Neural cell (in vitro differentiated cells): ENCODE results near the gene ACOX1. TPM values are rescaled to one million over a fixed set of nuclear protein-coding genes. Genes with fewer than 3 reads are reported as not detected.

Source experiments
- H2AFZ ChIP-seq: fragments of 200-600, 300-800 bp; sonication (generic), shearing (Covaris generic); 2 replicates; pipeline ENCODE4 v1.6.0; 2014; ENCODE audit warnings: low read depth, mild to moderate bottlenecking, antibody characterized with exemption, low read length, moderate library complexity
- H3F3A ChIP-seq: fragments of 200-600 bp; shearing (Covaris generic); 2 replicates; pipeline ENCODE4 v1.6.1; 2016; ENCODE audit warnings: mild to moderate bottlenecking, moderate library complexity, mixed read lengths, antibody characterized with exemption, low read length; ENCODE audit not compliant: insufficient read depth, poor library complexity, severe bottlenecking
- H3K27ac ChIP-seq: fragments of 200-600, 300-800 bp; sonication (generic), shearing (Covaris generic); 2 replicates; pipeline ENCODE4 v1.5.1; 2014; ENCODE audit warnings: mild to moderate bottlenecking, low read length, moderate library complexity
- H3K27me3 ChIP-seq: fragments of 300-800, 200-600 bp; sonication (generic), shearing (Covaris generic); 2 replicates; pipeline ENCODE4 v1.6.0; 2014; ENCODE audit warnings: mild to moderate bottlenecking, low read depth, low read length, moderate library complexity; ENCODE audit not compliant: insufficient read depth
- H3K36me3 ChIP-seq: fragments of 300-800, 200-600 bp; sonication (generic), shearing (Covaris generic); 2 replicates; pipeline ENCODE4 v1.5.1; 2014; ENCODE audit warnings: mild to moderate bottlenecking, antibody characterized with exemption, low read length, moderate library complexity; ENCODE audit not compliant: insufficient read depth
- H3K4me2 ChIP-seq: fragments of 300-800, 200-600 bp; sonication (generic), shearing (Covaris generic); 2 replicates; pipeline ENCODE4 v1.6.0; 2014; ENCODE audit warnings: mild to moderate bottlenecking, low read length
- H3K4me3 ChIP-seq: fragments of 300-800, 200-600 bp; sonication (generic), shearing (Covaris generic); 2 replicates; pipeline ENCODE4 v1.5.1; 2014; ENCODE audit warnings: mild to moderate bottlenecking, low read length, moderate library complexity
- H3K79me2 ChIP-seq: fragments of 200-600 bp; shearing (Covaris generic); replicated peaks from 2 replicates; pipeline ENCODE4 v1.6.0; 2014; ENCODE audit warnings: mild to moderate bottlenecking, low read length, moderate library complexity; ENCODE audit not compliant: insufficient read depth
- H3K9ac ChIP-seq: fragments of 300-800, 200-600 bp; sonication (generic), shearing (Covaris generic); 2 replicates; pipeline ENCODE4 v1.6.1; 2016; ENCODE audit warnings: mild to moderate bottlenecking, low read length, mixed read lengths
- H3K9me2 ChIP-seq: fragments of 200-600 bp; shearing (Covaris generic); 2 replicates; pipeline ENCODE4 v1.6.1; 2016; ENCODE audit warnings: mild to moderate bottlenecking, low read length, mixed read lengths; ENCODE audit not compliant: insufficient read depth
- H3K9me3 ChIP-seq: fragments of 200-600, 300-800 bp; sonication (generic), shearing (Covaris generic); 2 replicates; pipeline ENCODE4 v1.6.1; 2016; ENCODE audit warnings: mild to moderate bottlenecking, mixed run types, low read length, moderate library complexity, mixed read lengths
- H4K20me1 ChIP-seq: fragments of 200-600 bp; shearing (Covaris generic); 2 replicates; pipeline ENCODE4 v1.6.1; 2016; ENCODE audit warnings: mild to moderate bottlenecking, mixed run types; ENCODE audit not compliant: insufficient read depth
- EP300 ChIP-seq: fragments of 450-650 bp; conservative IDR thresholded peaks from 2 replicates; pipeline ENCODE4 v1.6.1; 2014; ENCODE audit warnings: antibody characterized with exemption, mild to moderate bottlenecking, moderate library complexity; ENCODE audit not compliant: poor library complexity, severe bottlenecking
- EZH2 ChIP-seq: fragments of 200-600, 300-800 bp; shearing (Covaris generic), sonication (generic); IDR thresholded peaks from 2 replicates; pipeline ENCODE4 v1.6.1; 2014; ENCODE audit warnings: antibody characterized with exemption, low read length, borderline replicate concordance, mild to moderate bottlenecking; ENCODE audit not compliant: insufficient read depth, poor library complexity, severe bottlenecking
- MXI1 ChIP-seq: fragments of 450-650 bp; conservative IDR thresholded peaks from 2 replicates; pipeline ENCODE4 v1.6.1; 2014; ENCODE audit warnings: antibody characterized with exemption, mild to moderate bottlenecking; ENCODE audit not compliant: poor library complexity, severe bottlenecking
- POLR2AphosphoS5 ChIP-seq: IDR thresholded peaks from 2 replicates; pipeline ENCODE4 v1.6.1; 2012
- RAD21 ChIP-seq: fragments of 450-650 bp; conservative IDR thresholded peaks from 2 replicates; pipeline ENCODE4 v1.6.1; 2014; ENCODE audit warnings: antibody characterized with exemption, mild to moderate bottlenecking, moderate library complexity
- SMC3 ChIP-seq: fragments of 450-650 bp; conservative IDR thresholded peaks from 2 replicates; pipeline ENCODE4 v1.6.1; 2014; ENCODE audit warnings: antibody characterized with exemption, mild to moderate bottlenecking, moderate library complexity; ENCODE audit not compliant: poor library complexity
- TAF1 ChIP-seq: IDR thresholded peaks from 2 replicates; pipeline ENCODE4 v1.6.1; 2012; ENCODE audit warnings: low read depth
- polyA plus RNA-seq: library from polyadenylated mRNA; depleted of rRNA; stranded (reverse); fragments of >200 nt; gene quantifications from 2 replicates; pipeline ENCODE4 v1.2.3, GENCODE V29; 2014
- TF ChIP-seq, protein P1 (sequence below): fragments of 450-650 bp; IDR thresholded peaks from 2 replicates; pipeline ENCODE4 v1.5.1; 2014; ENCODE audit warnings: antibody characterized with exemption, mild to moderate bottlenecking, moderate library complexity; ENCODE audit not compliant: poor library complexity, severe bottlenecking
- TF ChIP-seq, protein P2 (sequence below): IDR thresholded peaks from 2 replicates; pipeline ENCODE4 v1.6.1; 2012; ENCODE audit warnings: borderline replicate concordance

The ACOX1 gene
- polyA plus RNA-seq, 1 donor from 2014 or later = 31.2 TPM

DNA sequence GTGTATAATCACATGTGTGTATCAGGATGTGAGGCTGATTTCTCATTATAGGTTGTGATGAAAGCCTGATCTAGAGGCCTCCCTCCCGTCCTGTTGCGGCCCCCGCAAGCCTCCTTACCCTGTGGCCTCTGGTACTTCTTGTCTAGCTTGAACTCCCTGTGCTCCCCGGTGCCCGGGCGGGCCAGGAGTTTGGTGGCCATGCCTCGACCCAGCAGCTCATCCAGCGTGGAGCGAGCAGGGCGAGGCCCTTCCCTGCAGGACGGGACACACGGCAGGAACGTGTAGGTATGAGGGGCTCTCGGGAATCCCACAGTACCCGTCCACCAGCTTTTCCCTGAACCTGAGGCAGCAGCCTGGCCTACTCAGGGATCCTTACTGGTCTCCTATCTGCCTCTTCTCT is 53.1 kb downstream of the ACOX1 start:
- Histone ChIP-seq H3K27ac (no peak overlapping the region), H3F3A (no peaks in the 10 kb centered on the region), H4K20me1 (no peaks in the 10 kb centered on the region), H3K27me3 (no peaks in the 10 kb centered on the region), H3K9me2 (no peaks in the 10 kb centered on the region), H3K4me2 (no peak overlapping the region), H2AFZ (no peak overlapping the region), H3K4me3 (no peak overlapping the region), H3K9ac (no peak overlapping the region), H3K79me2 (no peaks in the 10 kb centered on the region), H3K9me3 (no peaks in the 10 kb centered on the region), H3K36me3 (no peaks in the 10 kb centered on the region)
- TF ChIP-seq, protein P1, sequence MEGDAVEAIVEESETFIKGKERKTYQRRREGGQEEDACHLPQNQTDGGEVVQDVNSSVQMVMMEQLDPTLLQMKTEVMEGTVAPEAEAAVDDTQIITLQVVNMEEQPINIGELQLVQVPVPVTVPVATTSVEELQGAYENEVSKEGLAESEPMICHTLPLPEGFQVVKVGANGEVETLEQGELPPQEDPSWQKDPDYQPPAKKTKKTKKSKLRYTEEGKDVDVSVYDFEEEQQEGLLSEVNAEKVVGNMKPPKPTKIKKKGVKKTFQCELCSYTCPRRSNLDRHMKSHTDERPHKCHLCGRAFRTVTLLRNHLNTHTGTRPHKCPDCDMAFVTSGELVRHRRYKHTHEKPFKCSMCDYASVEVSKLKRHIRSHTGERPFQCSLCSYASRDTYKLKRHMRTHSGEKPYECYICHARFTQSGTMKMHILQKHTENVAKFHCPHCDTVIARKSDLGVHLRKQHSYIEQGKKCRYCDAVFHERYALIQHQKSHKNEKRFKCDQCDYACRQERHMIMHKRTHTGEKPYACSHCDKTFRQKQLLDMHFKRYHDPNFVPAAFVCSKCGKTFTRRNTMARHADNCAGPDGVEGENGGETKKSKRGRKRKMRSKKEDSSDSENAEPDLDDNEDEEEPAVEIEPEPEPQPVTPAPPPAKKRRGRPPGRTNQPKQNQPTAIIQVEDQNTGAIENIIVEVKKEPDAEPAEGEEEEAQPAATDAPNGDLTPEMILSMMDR = no peak
- TF ChIP-seq, protein P2, sequence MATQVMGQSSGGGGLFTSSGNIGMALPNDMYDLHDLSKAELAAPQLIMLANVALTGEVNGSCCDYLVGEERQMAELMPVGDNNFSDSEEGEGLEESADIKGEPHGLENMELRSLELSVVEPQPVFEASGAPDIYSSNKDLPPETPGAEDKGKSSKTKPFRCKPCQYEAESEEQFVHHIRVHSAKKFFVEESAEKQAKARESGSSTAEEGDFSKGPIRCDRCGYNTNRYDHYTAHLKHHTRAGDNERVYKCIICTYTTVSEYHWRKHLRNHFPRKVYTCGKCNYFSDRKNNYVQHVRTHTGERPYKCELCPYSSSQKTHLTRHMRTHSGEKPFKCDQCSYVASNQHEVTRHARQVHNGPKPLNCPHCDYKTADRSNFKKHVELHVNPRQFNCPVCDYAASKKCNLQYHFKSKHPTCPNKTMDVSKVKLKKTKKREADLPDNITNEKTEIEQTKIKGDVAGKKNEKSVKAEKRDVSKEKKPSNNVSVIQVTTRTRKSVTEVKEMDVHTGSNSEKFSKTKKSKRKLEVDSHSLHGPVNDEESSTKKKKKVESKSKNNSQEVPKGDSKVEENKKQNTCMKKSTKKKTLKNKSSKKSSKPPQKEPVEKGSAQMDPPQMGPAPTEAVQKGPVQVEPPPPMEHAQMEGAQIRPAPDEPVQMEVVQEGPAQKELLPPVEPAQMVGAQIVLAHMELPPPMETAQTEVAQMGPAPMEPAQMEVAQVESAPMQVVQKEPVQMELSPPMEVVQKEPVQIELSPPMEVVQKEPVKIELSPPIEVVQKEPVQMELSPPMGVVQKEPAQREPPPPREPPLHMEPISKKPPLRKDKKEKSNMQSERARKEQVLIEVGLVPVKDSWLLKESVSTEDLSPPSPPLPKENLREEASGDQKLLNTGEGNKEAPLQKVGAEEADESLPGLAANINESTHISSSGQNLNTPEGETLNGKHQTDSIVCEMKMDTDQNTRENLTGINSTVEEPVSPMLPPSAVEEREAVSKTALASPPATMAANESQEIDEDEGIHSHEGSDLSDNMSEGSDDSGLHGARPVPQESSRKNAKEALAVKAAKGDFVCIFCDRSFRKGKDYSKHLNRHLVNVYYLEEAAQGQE = no peak
- no peak for TF ChIP-seq POLR2AphosphoS5
- TF ChIP-seq EP300 = no peak
- TF ChIP-seq MXI1 = no peak
- no peak for TF ChIP-seq TAF1
- TF ChIP-seq RAD21 = no peak
- TF ChIP-seq EZH2 = no peak
- no peak for TF ChIP-seq SMC3

DNA sequence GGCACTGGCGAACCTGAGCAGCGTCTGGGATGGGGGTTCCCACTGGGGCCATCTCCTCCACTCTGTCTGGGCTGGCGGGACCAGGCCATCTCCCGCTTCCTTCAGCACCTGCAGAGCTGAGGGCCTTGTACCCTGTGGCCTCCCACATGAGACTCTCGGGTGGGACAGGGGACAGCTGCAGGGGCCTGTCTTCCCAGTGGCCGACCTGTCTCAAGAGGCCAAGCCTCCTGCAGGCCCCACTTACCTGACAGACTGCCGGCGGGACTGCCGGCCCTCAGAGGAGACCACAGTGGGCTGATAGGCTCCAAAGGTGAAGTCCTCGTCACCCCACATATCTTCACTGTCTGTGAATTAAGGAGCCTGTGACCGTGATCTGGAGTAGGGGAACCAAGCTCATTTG is 53.9 kb downstream of the ACOX1 start:
- Histone ChIP-seq H3K9ac (no peak overlapping the region), H3K4me3 (no peak overlapping the region), H3F3A (no peaks in the 10 kb centered on the region), H3K27ac (no peak overlapping the region), H3K9me2 (no peaks in the 10 kb centered on the region), H3K79me2 (no peaks in the 10 kb centered on the region), H2AFZ (no peak overlapping the region), H3K9me3 (no peaks in the 10 kb centered on the region), H3K4me2 (no peak overlapping the region), H3K27me3 (no peaks in the 10 kb centered on the region), H4K20me1 (no peaks in the 10 kb centered on the region), H3K36me3 (no peaks in the 10 kb centered on the region)
- TF ChIP-seq TAF1 (no peak), POLR2AphosphoS5 (no peak), SMC3 (no peak), EZH2 (no peak), EP300 (no peak), MXI1 (no peak), RAD21 (no peak)
- TF ChIP-seq, protein P1 = no peak
- TF ChIP-seq, protein P2 = no peak
